Heart right ventricle (tissue), 16 donors: ENCODE measurements around the gene TNP1. TPM values are rescaled to one million over a fixed set of nuclear protein-coding genes. Genes with fewer than 3 reads are reported as not detected.
A peak's percentile ranks its signal among the peaks of the same experiment; 100 is the strongest.

Source experiments
- ATAC-seq, 8 donors: fragments of 200-7000 bp; cut with Tn5 transposase; one replicate each; pipeline ENCODE4 v1.9.1; 2020; ENCODE audit warnings: mild to moderate bottlenecking in 8 of 8, moderate library complexity in 8 of 8, moderate number of reproducible peaks in 1 of 8
- DNase-seq, 2 donors: peaks; one replicate each; pipeline ENCODE4 v3.0.0-alpha.2; 2020
- H3K27ac ChIP-seq, 10 donors: fragments of 200-600 bp; sonication (generic) in 2 of 10; one replicate each; pipeline versions ENCODE4 v1.5.0 to v1.8.0; 2020 to 2022; ENCODE audit warnings: mild to moderate bottlenecking in 3 of 10
- H3K27me3 ChIP-seq, 7 donors: fragments of 200-600 bp; one replicate each; pipeline ENCODE4 v1.8.0; 2021 to 2022; ENCODE audit warnings: mild to moderate bottlenecking in 2 of 7
- H3K36me3 ChIP-seq, 9 donors: fragments of 200-600 bp; sonication (generic) in 1 of 9; one replicate each; pipeline versions ENCODE4 v1.5.0 to v1.8.0; 2020 to 2022; ENCODE audit warnings: mild to moderate bottlenecking in 2 of 9
- H3K4me1 ChIP-seq, 9 donors: fragments of 200-600 bp; sonication (generic) in 1 of 9; one replicate each; pipeline versions ENCODE4 v1.5.0 to v1.8.0; 2020 to 2022; ENCODE audit warnings: mild to moderate bottlenecking in 4 of 9
- H3K4me3 ChIP-seq, 10 donors: fragments of 200-600 bp; sonication (generic) in 2 of 10; one replicate each; pipeline versions ENCODE4 v1.5.0 to v1.8.0; 2020 to 2022; ENCODE audit warnings: mild to moderate bottlenecking in 7 of 10, moderate library complexity in 2 of 10
- H3K9me3 ChIP-seq, 11 donors: fragments of 200-600 bp in 10 of 11; sonication (generic) in 2 of 11; one replicate each; pipeline versions ENCODE4 v1.5.0 to v1.8.0; 2013 to 2022; ENCODE audit warnings: mild to moderate bottlenecking in 2 of 11, control low read depth in 1 of 11, moderate library complexity in 1 of 11
- CTCF ChIP-seq, 9 donors: fragments of 200-600 bp; sonication (generic) in 2 of 9; IDR thresholded peaks; one replicate each; pipeline versions ENCODE4 v1.5.0 to v1.8.0; 2021 to 2022; ENCODE audit warnings: antibody characterized with exemption in 9 of 9, mild to moderate bottlenecking in 5 of 9, moderate library complexity in 1 of 9
- WGBS, 2 donors: extraction: QIAGEN DNeasy Blood & Tissue Kit; methylation state at CpG; one replicate each; pipeline ENCODE4 v1.1.7; 2013; ENCODE audit warnings: inconsistent platforms in 1 of 2; 5-methylcytosine and 5-hydroxymethylcytosine counted together
- intact Hi-C, 10 donors: fragments of 100-400 bp; cut with DNase I; formaldehyde crosslinking; loops; one replicate each; pipeline versions ENCODE4 v1.11.1 to v1.14.2; 2022
- polyA plus RNA-seq, 2 donors: library from polyadenylated mRNA; stranded (reverse); fragments of 200-250 nt; gene quantifications; one replicate each; pipeline ENCODE4 v1.2.3, GENCODE V29; 2013
- total RNA-seq, 10 donors: library from RNA; stranded (reverse); fragmentation: NEBNext Ultra II Directional in 3 of 10; extraction: Animal tissue kit (Norgen Biotek cat#: 25700) in 3 of 10; gene quantifications; one replicate each; pipeline versions ENCODE4 v1.2.1 to v1.2.4, GENCODE V29; 2021 to 2023
- donor health status: Arrhythmogenic right ventricular cardiomyopathy.
- donor health status: ischemic (EF 13 %, LVEDD 7.1; RV severe dilation, severe dysfunction).
- donor health status: healthy with polysubstance abuse.
- donor health status: DM: no; HTN: yes; CAD: no.
- donor health status: DM: no; HTN: no; CAD: no.
- donor health status: ischemic (EF 25% LVEDD 6.9; RV normal size, moderate dysfunction).
- donor health status: ischemic (EF 25% LVEDD 5.7; RV mildly dilated, moderate dysfunction).
- donor health status: healthy.
- donor health status: DM: yes; HTN: yes; CAD: no.
- donor health status: Ischemic cardiomyopathy.
- donor health status: ischemic (EF 35%, LVEDD 5.7; RV mildly dilated, moderate dysfunction).
- donor health status: nonischemic (EF 11% LVEDD 7.7; RV severe dilation, severe dysfunction).
- donor health status: DM: yes; HTN: yes; CAD: no.
- donor health status: PGD.
- donor health status: ischemic (EF 29% LVEDD 5.4; RV normal size, mild dysfunction).
- donor health status: nonischemic (EF 23%, LVEDD 6.1; RV moderate dilation, normal function).

TNP1 gene
- total and polyA plus RNA-seq, 12 donors = not detected

GRCh38 chr2:216819055-216819454 lies 40.8 kb downstream of the TNP1 start:
- intact Hi-C loops = no loop called here
- H3K4me3 ChIP-seq = no peak overlapping the region

GRCh38 chr2:216810399-216811160 lies 49.3 kb downstream of the TNP1 start:
- TF ChIP-seq CTCF (IDR thresholded peaks at IDR 0.05) = no peak
- intact Hi-C loops = no loop called here
- Histone ChIP-seq H3K27me3 (no peaks in the 10 kb centered on the region), H3K36me3 (no peaks in the 10 kb centered on the region), H3K4me1 (peaks cover 0 to 10% (median 7%) of the 10 kb centered on the region in 9 donors), H3K9me3 (no peaks in the 10 kb centered on the region), H3K27ac (no peak overlapping the region), H3K4me3 (no peak overlapping the region)
- no peak for DNase-seq
- peak in 1 of 8 donors; percentile 18 for ATAC-seq
- WGBS, 2 donors = 87 to 88% methylated on average over 30 of the region's 30 CpGs

More at GRCh38 chr2:216819055-216819454, 40.8 kb downstream of the TNP1 start:
- 78 to 84% methylated on average over 3 of the region's 3 CpGs for whole genome bisulfite sequencing, 2 donors
- no peaks in the 10 kb centered on the region for H3K4me1 ChIP-seq
- no peaks in the 10 kb centered on the region for H3K27me3 ChIP-seq
- no peak overlapping the region for H3K27ac ChIP-seq
- ATAC-seq (peak in 1 of 8 donors; percentile 17), DNase-seq (no peak)
- no peak for TF ChIP-seq CTCF (IDR thresholded peaks at IDR 0.05)
- H3K9me3 ChIP-seq = no peaks in the 10 kb centered on the region
- no peaks in the 10 kb centered on the region for H3K36me3 ChIP-seq

Other genes starting within 250 kb of the TNP1 start
- 100 to 1,000 TPM in 6 of 10 donors, 10 to 100 TPM in 4; 26.0 to 361 (median 109) TPM for gene IGFBP2, start 226.6 kb downstream of the TNP1 start, total RNA-seq
- gene IGFBP2, start 226.6 kb downstream of the TNP1 start, polyA plus RNA-seq = 100 to 1,000 TPM in 1 of 2 donors, 10 to 100 TPM in 1; 75.4 to 171 TPM
- gene IGFBP5, start 164.5 kb downstream of the TNP1 start, total RNA-seq = 100 to 1,000 TPM; 107 to 267 (median 162) TPM
- gene IGFBP5, start 164.5 kb downstream of the TNP1 start, polyA plus RNA-seq = 10 to 100 TPM; 67.1 to 70.6 TPM